GM18909 (cell line): Measurements from ENCODE around the gene MYF5.

ENCODE experiments used
- ATAC-seq: cut with Tn5 transposase; IDR thresholded peaks from one replicate; pipeline ENCODE4 v1.9.1; 2021; ENCODE audit warnings: mild to moderate bottlenecking; ENCODE audit not compliant: unreplicated experiment, poor library complexity

Gene MYF5

GRCh38 chr12:80756875-80757274, 40.2 kb downstream of the MYF5 start:
- peak; percentile 74 for ATAC-seq

GRCh38 chr12:80761838-80762237, 45.1 kb downstream of the MYF5 start:
- ATAC-seq: no peak

GRCh38 chr12:80763874-80764273, 47.2 kb downstream of the MYF5 start:
- ATAC-seq: peak; percentile 31

GRCh38 chr12:80766210-80766609, 49.5 kb downstream of the MYF5 start:
- no peak for ATAC-seq

- ATAC-seq: peak; percentile 92
Observed at GRCh38 chr12:80766897-80767296, 50.2 kb downstream of the MYF5 start.
